GM12873 (cell line): ENCODE measurements around the gene FBXL14.

Experiments
- TF ChIP-seq, protein P1 (sequence below): IDR thresholded peaks from 2 replicates; pipeline ENCODE4 v1.5.1; 2012; ENCODE audit warnings: low read depth, mild to moderate bottlenecking, moderate library complexity, low read length, control low read depth; ENCODE audit not compliant: insufficient read depth; ENCODE audit errors: missing control alignments

FBXL14 gene

DNA sequence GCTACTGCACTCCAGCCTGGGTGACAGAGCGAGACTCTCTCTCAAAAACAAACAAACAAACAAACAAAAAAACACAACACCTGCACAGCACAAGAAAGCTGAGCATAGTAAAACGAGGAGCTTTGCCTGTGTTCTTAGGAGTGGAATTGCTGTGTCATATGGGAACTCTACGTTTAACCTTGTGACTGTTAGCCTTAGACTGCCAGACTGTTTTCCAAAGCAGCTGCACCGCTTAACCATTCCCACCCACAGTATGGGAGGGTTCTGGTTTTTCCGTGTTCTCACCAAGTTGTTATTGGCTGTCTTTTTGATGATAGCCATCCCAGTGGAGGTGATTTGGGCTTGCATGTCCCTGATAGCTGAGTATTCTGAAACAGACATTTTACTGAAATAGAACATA is 43.8 kb upstream of the FBXL14 start:
- TF ChIP-seq, protein P1, sequence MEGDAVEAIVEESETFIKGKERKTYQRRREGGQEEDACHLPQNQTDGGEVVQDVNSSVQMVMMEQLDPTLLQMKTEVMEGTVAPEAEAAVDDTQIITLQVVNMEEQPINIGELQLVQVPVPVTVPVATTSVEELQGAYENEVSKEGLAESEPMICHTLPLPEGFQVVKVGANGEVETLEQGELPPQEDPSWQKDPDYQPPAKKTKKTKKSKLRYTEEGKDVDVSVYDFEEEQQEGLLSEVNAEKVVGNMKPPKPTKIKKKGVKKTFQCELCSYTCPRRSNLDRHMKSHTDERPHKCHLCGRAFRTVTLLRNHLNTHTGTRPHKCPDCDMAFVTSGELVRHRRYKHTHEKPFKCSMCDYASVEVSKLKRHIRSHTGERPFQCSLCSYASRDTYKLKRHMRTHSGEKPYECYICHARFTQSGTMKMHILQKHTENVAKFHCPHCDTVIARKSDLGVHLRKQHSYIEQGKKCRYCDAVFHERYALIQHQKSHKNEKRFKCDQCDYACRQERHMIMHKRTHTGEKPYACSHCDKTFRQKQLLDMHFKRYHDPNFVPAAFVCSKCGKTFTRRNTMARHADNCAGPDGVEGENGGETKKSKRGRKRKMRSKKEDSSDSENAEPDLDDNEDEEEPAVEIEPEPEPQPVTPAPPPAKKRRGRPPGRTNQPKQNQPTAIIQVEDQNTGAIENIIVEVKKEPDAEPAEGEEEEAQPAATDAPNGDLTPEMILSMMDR = no peak

DNA sequence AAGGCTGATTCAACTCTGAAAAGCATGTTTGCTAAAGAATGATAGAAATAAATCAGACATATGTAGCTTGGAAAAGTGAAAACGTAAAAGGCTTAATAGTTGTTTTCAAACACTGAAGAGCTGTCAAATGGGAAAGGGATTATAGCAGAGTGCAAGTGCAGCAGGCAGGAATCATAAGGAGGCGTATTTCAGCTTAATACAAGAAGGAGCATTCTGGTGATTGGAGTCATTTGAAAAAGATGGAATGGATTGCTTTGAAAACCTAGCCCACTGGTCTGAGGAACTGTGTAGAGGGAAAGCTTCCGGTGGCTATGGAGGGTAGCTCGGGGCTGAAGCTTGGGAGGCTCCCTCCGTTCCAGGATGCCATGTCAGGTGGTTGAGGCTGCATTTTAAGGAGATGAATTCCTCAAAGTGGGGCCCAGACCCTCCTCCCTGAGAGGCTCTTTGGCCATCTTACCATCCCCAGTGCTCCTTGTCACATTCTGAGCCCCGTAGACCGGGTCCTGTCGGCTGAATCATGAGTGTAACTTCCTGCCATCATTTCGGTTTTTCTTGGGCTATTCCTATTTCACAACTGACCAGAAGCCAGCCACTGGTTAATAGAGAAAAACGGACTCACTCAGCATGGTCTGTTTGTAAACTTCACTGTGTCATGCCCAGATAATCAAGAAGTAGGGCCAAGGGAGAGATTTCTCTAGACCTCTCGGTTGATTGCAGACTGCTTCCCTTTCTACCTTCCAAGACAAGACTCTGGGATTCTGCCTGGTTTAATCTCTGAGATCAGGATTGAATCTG is 41.1 kb upstream of the FBXL14 start:
- TF ChIP-seq, protein P1 = no peak

DNA sequence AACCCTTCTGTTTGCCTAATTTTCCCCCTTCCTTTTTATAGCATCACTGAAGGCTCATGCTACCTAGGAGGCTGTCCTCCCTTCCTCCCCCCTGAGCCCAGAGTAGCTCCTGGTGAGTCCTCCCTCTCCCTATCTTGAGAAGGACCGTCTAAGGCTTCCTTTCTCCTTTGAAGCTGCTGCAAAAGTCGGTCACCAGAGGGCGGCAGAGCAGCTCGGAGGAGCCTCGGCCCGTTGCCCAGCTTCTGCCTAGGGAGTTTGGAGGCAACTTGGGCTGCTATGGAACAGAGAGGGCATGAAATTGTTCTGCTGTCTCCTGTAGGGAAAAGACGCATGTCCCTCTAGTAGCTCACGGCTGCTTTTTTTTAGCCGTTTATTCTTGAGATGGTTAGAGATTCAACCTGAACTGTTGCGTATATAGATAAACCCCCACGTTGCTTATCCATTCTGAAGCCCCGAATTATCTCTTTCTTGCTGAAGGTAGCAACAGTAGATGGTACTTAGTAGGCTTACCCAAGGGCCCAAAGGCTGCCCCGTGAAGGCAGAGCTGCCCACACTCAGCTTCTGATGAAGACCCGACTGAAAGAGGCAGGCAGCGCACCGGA is 40.3 kb upstream of the FBXL14 start:
- TF ChIP-seq, protein P1 = peak; percentile 83

DNA sequence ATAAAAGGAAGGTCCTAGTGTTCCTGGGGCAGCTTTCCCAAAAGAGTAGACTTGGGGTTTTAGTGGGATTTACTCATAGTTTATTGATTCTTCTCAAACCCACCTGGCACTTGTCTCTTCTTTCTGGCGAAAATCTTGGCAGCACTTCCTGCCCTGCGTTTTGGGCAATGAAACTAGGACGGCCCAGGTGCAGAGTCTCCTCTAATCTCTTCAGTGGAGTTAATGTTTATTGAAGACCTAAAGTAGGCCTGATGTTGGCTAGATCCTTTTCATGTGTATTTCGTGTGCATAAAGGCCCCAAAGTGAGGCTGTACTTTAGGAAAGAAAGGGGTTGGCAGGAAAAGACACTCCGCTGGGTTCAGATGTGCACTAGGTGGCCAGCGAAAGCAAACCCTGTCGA is 39.8 kb upstream of the FBXL14 start:
- TF ChIP-seq, protein P1 = no peak

DNA sequence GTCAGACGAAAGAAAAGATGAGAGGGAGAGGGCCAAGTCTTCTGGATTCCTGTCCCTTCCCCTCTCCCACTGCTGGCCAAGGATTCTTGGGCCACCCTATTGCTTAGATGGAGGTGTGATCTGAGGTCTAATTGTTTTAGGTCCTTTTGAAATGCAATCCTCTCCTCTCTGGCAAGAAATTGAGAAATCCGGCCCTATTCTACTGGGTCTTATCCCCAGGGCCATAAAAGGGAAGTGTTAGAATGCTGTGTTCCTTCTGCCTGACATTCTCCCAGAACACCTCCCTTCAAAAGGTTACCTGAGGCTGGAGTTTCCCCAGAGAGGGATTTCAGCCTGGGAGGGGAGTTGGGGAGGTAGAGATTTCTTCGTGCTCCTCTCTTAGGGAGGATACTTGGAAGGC is 39.1 kb upstream of the FBXL14 start:
- TF ChIP-seq, protein P1 = no peak

DNA sequence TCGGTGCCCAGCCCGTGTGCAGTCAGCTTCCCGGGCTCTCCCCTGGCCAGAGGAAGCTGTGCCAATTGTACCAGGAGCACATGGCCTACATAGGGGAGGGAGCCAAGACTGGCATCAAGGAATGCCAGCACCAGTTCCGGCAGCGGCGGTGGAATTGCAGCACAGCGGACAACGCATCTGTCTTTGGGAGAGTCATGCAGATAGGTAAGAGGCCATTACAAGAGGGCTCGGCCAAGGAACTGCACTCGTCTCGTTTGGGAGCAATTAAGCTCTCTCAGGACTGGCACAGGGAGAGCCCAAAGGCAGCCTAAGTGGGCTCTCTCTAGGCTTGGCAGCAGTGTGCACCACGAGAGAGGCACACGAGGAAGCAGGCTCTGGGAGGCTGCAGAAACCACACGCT is 38.3 kb upstream of the FBXL14 start:
- TF ChIP-seq, protein P1 = no peak

DNA sequence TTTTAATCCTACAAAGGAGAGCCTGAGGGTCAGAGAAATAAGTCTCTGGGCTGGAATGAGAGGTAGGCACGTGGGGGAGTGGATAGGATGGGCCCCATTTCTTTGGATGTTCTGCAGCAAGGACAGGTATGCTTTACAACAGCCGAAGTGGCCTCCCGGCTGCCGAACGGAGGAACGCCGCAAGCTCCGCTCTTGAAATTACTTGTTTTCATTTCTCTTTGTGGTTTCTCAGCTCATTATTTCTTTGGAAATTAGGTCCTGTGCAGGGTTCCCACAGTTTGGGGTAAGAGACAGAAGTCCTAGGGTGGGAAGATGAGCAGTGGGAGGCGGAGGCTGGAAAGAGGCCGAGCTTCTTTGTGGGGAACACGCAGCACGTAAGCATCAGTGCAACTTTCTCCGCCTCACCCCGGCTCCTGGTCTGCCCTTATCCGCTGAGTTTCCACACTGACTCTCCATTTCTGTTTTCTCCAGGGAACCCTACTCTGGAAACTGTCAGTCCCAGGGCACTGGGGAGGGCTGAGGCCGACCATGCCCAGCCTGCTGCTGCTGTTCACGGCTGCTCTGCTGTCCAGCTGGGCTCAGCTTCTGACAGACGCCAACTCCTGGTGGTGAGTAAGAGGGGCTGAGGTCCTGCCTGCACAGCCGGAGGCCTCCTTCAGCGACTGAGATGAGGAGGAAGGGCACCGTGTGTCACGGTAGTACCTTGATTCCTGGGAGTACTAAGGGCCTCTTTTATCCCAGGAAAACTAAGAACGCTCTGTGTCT is 36.6 kb upstream of the FBXL14 start:
- TF ChIP-seq, protein P1 = no peak
